ENCODE data around the gene RNPC3. TPM values are rescaled to one million over a fixed set of nuclear protein-coding genes. Genes with fewer than 3 reads are reported as not detected.

RNPC3 gene
- 100 to 1,000 TPM in 1 of 4 donors, 10 to 100 TPM in 3; 40.4 to 172 (median 70.6) TPM for total RNA-seq

DNA sequence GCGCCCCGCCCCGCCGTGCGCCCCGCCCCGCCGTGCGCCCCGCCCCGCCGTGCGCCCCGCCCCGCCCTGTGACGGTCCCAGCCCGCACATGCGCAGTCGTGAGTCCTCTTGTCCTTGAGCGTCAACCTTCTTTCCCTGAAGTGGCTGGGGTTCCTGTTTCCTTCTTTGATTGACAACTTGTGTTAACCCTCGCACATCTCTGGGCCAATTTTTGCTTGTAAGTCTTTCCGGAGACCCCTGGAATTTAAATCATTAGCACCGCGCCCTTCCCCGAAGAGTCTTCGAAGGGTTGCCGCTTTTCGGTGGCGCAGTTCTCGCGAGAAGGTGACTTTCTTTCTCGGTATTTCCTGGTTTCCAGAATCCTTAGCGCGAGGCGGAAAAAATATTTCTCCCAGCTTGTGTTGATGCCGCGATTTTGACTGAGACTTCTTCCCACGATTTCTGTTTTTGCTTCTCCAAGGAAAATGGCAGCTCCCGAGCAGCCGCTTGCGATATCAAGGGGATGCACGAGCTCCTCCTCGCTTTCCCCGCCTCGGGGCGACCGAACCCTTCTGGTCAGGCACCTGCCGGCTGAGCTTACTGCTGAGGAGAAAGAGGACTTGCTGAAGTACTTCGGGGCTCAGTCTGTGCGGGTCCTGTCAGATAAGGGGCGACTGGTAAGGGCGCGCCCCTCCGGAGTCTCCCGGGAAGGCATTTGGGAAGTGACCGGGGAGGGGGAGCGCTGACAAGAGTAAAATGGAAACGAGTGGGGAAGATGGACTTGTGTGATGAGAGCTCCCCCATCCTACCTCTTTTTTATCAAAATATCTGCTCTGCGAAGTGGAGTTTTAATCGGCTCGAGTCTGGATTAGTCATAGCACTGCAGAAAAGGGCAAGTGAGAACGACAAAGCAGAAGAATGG is at the start of gene RNPC3:
RNPC3 (plus strand) TSS at position 93 of the 901 bp plus-strand sequence; CDS start at position 465, 372 bp downstream.
- H3K9me3 ChIP-seq = no peaks in the 10 kb centered on the region
- no peaks in the 10 kb centered on the region for H3K36me3 ChIP-seq
- peak; percentile 91 for DNase-seq
- 0 to 3% methylated on average over 9 to 46 of the region's 62 CpGs for WGBS, 2 donors (ENCODE audit: low coverage in 1 of 2)
- no peaks in the 10 kb centered on the region for H3K27me3 ChIP-seq
- H3K4me3 ChIP-seq = peak within 1 kb of the TSS; percentile 65 to 92 (median 84)
- H3K4me1 ChIP-seq = peaks cover 16 to 33% (median 23%) of the 10 kb centered on the region in 4 donors
- no peak for TF ChIP-seq EP300 (IDR thresholded peaks at IDR 0.05; ENCODE audit: low read depth)
- peak; percentile 42 to 66 (median 45) for TF ChIP-seq POLR2AphosphoS5 (IDR thresholded peaks at IDR 0.05)
- TF ChIP-seq, protein P1, sequence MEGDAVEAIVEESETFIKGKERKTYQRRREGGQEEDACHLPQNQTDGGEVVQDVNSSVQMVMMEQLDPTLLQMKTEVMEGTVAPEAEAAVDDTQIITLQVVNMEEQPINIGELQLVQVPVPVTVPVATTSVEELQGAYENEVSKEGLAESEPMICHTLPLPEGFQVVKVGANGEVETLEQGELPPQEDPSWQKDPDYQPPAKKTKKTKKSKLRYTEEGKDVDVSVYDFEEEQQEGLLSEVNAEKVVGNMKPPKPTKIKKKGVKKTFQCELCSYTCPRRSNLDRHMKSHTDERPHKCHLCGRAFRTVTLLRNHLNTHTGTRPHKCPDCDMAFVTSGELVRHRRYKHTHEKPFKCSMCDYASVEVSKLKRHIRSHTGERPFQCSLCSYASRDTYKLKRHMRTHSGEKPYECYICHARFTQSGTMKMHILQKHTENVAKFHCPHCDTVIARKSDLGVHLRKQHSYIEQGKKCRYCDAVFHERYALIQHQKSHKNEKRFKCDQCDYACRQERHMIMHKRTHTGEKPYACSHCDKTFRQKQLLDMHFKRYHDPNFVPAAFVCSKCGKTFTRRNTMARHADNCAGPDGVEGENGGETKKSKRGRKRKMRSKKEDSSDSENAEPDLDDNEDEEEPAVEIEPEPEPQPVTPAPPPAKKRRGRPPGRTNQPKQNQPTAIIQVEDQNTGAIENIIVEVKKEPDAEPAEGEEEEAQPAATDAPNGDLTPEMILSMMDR (IDR thresholded peaks at IDR 0.05) = peak in 1 of 5 experiments; percentile 16
- TF ChIP-seq POLR2A (IDR thresholded peaks at IDR 0.05) = peak; percentile 56
- intact Hi-C loops (cut with DNase I; ENCODE audit: low total_unique reads) (no loop called here), in situ Hi-C loops (cut with MboI; ENCODE audit: low pct_ligation_motif_present in 1 of 4, low pct_unique_long_range_greater_than_20kb in 1 of 4, low sequenced_read_pairs in 3 of 4) (no loop called here)
- peak within 1 kb of the TSS; percentile 94 to 97 (median 95) for H3K27ac ChIP-seq

DNA sequence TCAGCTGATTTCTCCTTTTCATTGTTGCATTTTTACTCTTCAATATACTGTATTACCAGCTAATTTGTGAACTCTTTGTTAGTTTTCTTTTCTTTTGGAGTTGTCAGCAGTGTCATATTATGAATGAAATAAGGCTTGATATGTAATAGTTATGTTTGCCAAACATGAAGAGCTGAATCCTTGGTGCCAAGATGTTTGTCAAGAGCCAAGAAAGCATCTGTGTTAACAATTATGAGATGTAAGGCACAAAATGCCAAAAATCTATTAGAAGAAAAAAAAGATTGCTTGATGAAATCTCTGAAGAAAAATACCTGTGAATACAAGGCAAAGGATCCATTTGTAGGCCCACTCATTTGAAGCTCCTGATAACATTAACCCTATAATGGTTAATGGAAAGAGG is 48.4 kb upstream of the RNPC3 start:
- intact Hi-C loops (cut with DNase I; ENCODE audit: low total_unique reads) = no loop called here

DNA sequence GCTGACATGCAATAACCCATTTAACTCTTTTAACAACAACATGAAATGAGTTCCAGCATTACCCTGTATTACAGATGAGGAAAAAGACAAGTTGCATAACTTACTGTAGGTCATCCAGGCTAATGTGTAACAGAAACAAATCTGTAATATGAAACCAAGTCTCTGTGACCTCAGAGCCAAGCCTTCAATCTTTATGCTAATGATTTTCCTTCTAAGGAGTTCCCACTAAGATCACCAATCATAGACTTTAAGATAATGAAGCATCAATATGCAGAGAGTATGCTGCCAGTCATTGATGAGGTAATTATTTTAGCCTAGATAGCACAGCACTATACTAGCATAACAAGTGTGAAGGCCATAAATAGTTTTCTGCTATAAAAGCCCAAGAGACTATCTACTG is 35.6 kb upstream of the RNPC3 start:
- intact Hi-C loops (cut with DNase I; ENCODE audit: low total_unique reads) (no loop called here), in situ Hi-C loops (cut with MboI; ENCODE audit: low pct_ligation_motif_present in 1 of 4, low pct_unique_long_range_greater_than_20kb in 1 of 4, low sequenced_read_pairs in 3 of 4) (no loop called here)
- no peak for DNase-seq
- no peaks in the 10 kb centered on the region for H3K27me3 ChIP-seq
- H3K27ac ChIP-seq = no peak overlapping the region
- no peaks in the 10 kb centered on the region for H3K9me3 ChIP-seq
- H3K4me1 ChIP-seq = no peaks in the 10 kb centered on the region
- peaks cover 0 to 1% (median 0%) of the 10 kb centered on the region in 4 donors for H3K36me3 ChIP-seq
- H3K4me3 ChIP-seq = no peak overlapping the region
- TF ChIP-seq POLR2AphosphoS5 (IDR thresholded peaks at IDR 0.05) = no peak
- TF ChIP-seq EP300 (IDR thresholded peaks at IDR 0.05; ENCODE audit: low read depth) = no peak
- TF ChIP-seq, protein P1 (IDR thresholded peaks at IDR 0.05) = no peak
- no peak for TF ChIP-seq POLR2A (IDR thresholded peaks at IDR 0.05)

More for the DNA sequence above, 48.4 kb upstream of the RNPC3 start:
- Histone ChIP-seq H3K27me3 (no peaks in the 10 kb centered on the region), H3K4me1 (no peaks in the 10 kb centered on the region), H3K4me3 (no peak overlapping the region), H3K36me3 (no peaks in the 10 kb centered on the region), H3K9me3 (no peaks in the 10 kb centered on the region), H3K27ac (no peak overlapping the region)
- DNase-seq = no peak
- TF ChIP-seq, protein P1 (IDR thresholded peaks at IDR 0.05) = no peak
- no peak for TF ChIP-seq EP300 (IDR thresholded peaks at IDR 0.05; ENCODE audit: low read depth)
- no peak for TF ChIP-seq POLR2AphosphoS5 (IDR thresholded peaks at IDR 0.05)
- TF ChIP-seq POLR2A (IDR thresholded peaks at IDR 0.05) = no peak
- in situ Hi-C loops (cut with MboI; ENCODE audit: low pct_ligation_motif_present in 1 of 4, low pct_unique_long_range_greater_than_20kb in 1 of 4, low sequenced_read_pairs in 3 of 4) = no loop called here

DNA sequence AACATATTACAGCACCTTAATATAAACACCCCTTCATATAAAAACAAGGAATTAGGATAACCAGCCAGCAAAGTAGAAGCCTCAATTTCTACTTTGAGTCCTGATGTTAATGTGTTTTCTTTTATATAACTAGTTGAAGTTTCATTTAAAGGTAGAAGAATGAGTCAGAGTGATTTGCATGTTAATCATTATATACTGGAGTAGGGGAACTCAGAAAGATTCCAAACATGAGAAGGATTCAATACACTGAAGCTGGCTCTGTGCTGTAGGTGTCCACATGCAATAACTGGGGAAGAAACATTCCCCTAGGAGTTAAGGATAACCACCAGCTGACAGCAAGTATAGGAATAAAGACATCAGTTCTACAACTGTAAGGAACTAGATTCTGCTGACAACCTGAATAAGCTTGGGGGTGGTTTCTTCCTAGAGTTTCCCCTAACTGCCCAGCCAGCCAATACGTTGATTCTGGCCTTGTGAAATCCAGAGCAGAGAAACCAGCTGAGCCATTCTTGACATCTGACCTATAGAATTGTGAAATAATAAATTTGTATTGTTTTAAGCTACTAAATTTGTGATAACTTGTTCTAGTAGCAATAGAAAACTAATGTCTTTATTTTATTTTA is 33.4 kb upstream of the RNPC3 start:
- WGBS, 2 donors (ENCODE audit: low coverage in 1 of 2) = 76 to 100% methylated on average over 1 of the region's 1 CpG
- Histone ChIP-seq H3K4me3 (no peak overlapping the region), H3K9me3 (no peaks in the 10 kb centered on the region), H3K36me3 (peaks cover 0 to 1% (median 0%) of the 10 kb centered on the region in 4 donors), H3K27ac (no peak overlapping the region), H3K27me3 (no peaks in the 10 kb centered on the region), H3K4me1 (no peaks in the 10 kb centered on the region)
- no peak for DNase-seq
- TF ChIP-seq EP300 (IDR thresholded peaks at IDR 0.05; ENCODE audit: low read depth) = no peak
- TF ChIP-seq, protein P1 (IDR thresholded peaks at IDR 0.05) = no peak
- TF ChIP-seq POLR2AphosphoS5 (IDR thresholded peaks at IDR 0.05) = no peak
- TF ChIP-seq POLR2A (IDR thresholded peaks at IDR 0.05) = no peak
- in situ Hi-C loops (cut with MboI; ENCODE audit: low pct_ligation_motif_present in 1 of 4, low pct_unique_long_range_greater_than_20kb in 1 of 4, low sequenced_read_pairs in 3 of 4) = no loop called here
- intact Hi-C loops (cut with DNase I; ENCODE audit: low total_unique reads) = no loop called here
